ENCODE data around the gene CNTNAP2.

GRCh38 chr7:147556317-147556716, 1439.7 kb downstream of the CNTNAP2 start:
- TF ChIP-seq POLR2A (IDR thresholded peaks at IDR 0.05) (no peak), CTCF (IDR thresholded peaks at IDR 0.05) (no peak), EP300 (IDR thresholded peaks at IDR 0.05) (no peak)

Data from stomach (tissue), 4 donors.